Left forelimb (tissue), 1 donor: ENCODE results near the gene ZNF763.
"Not testable (repeated sequence)": the region's sequence is repeated elsewhere in the genome, so short reads cannot be mapped to it uniquely, and the experiment has no call there.

Experiments used
- DNase-seq: peaks from one replicate; pipeline ENCODE4 v3.0.0-alpha.2; 2018; ENCODE audit warnings: low spot score

ZNF763 gene

DNA sequence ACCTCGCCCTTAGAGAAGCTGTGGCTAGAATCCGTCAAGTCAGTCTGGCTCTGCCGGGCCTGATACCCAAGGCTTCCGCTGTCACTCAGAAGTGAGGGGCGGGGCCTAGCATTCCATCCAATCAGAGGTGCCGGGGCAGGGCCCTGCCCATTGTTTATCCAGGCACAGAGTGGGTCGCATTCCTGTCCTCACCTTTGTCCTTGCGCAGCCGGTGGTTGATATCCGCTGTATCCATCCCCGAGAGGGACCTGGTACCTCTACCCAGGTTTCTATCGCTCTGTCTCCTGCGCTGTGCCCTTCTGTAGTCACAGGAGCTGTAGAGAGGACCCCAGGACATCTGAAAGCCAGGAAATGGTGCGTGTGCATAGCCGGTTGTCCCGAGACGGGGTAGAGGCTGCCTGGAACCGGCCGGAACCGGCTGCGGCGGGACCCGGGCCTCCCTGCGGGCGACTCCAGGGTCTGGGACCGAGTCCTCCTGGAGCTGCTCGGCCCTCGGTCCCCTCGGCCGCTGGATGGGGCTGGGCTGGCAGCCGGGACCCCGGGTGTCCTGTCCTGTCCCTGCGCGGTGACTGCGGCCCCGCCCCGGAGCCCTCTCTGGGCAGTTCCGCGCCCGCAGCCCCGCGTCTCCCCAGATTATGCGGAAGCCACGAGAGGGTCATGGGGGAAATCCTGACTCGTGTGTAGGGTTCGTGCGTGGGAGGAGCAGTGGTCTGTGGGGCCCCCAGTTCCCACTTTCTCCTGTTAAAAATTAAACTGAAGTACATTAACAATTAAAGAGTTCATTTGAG is at the start of gene ZNF763:
ZNF763 (plus strand) TSS at position 183 of the 788 bp plus-strand sequence; CDS start at position 352, 169 bp downstream.
- peak; percentile 90 for DNase-seq

GRCh38 chr19:11921852-11922495 is 42.9 kb upstream of the ZNF763 start:
- no peak for DNase-seq

GRCh38 chr19:11924886-11925650 is 39.8 kb upstream of the ZNF763 start, which contains the start of gene ZNF700:
Gene ZNF700 (plus strand): TSS chr19:11925107. CDS start chr19:11925211, 104 bp downstream.
- peak; percentile 95 for DNase-seq

DNA sequence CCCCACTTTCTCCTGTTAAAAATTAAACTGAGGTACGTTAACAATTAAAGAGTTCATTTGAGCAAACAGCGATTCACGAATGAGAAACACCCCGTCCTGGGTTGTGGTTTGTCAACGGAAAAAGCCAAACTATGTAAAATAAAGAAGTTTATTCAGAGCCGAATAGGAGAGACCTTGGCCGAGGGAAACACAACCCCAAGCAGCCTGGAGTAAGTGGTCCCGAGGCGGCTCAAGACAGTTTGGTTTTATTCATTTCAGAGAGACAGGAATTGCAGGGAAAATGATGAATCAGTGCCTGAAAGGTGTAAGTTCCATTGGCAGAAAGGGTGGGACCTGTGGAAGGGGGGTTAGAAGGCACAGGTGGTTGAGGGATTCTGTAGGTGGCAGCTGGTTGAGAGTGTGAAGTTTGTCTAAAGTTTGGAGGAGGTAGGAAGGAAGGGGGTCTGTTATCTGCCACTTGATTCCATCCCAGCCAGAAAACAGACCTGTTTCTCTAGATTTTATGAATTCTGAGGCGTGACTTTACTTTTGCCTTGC is 39.1 kb upstream of the ZNF763 start:
- not testable (repeated sequence) for DNase-seq

- no peak for DNase-seq
These were observed 37.6 kb upstream of the ZNF763 start for GRCh38 chr19:11927227-11927626.

GRCh38 chr19:11931051-11931450 is 33.8 kb upstream of the ZNF763 start:
- DNase-seq: no peak

DNA sequence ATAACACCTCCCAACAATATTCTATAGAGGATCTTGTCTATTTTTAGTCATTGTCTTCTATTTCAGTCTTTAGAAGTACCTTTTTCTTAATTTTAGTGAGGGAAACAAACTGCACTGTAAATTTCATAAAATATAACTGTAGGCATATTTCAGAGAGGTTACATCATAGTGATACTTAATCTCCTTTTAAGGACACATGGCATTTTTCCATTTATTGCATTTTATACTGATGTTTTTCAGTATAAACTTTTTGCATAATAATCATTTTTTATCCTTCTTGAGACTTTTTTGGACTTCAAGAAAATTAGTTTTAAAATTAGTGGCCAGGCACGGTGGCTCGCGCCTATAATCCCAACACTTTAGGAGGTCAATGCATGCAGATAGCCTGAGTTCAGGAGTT is 33.3 kb upstream of the ZNF763 start:
- DNase-seq: no peak

DNA sequence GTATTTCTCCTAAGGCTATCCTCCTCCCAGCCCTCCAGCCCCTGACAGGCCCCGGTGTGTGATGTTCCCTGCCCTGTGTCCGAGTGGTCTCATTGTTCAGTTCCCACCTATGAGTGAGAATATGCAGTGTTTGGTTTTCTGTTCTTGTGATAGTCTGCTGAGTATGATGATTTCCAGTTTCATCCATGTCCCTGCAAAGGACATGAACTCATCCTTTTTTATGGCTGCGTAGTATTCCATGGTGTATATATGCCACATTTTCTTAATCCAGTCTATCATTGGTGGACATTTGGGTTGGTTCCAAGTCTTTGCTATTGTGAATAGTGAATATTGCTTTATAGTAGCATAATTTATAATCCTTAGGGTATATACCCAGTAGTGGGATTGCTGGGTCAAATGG is 29.0 kb upstream of the ZNF763 start:
- not testable (repeated sequence) for DNase-seq

- not testable (repeated sequence) for DNase-seq
These were observed 26.5 kb upstream of the ZNF763 start for GRCh38 chr19:11938383-11938782.

DNA sequence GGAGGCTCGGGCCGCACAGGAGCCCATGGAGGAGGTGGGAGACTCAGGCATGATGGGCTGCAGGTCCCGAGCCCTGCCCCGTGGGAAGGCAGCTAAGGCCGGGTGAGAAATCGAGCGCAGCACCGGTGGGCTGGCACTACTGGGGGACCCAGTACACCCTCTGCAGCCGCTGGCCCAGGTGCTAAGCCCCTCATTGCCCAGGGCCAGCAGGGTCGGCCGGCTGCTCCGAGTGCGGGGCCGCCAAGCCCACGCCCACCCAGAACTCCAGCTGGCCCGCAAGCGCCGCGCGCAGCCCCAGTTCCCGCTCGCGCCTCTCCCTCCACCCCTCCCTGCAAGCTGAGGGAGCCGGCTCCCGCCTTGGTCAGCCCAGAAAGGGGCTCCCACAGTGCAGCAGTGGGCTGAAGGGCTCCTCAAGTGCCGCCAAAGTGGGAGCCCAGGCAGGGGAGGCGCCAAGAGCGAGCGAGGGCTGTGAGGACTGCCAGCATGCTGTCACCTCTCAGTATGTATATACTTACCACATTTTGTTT is 23.4 kb upstream of the ZNF763 start:
- DNase-seq: not testable (repeated sequence)

DNA sequence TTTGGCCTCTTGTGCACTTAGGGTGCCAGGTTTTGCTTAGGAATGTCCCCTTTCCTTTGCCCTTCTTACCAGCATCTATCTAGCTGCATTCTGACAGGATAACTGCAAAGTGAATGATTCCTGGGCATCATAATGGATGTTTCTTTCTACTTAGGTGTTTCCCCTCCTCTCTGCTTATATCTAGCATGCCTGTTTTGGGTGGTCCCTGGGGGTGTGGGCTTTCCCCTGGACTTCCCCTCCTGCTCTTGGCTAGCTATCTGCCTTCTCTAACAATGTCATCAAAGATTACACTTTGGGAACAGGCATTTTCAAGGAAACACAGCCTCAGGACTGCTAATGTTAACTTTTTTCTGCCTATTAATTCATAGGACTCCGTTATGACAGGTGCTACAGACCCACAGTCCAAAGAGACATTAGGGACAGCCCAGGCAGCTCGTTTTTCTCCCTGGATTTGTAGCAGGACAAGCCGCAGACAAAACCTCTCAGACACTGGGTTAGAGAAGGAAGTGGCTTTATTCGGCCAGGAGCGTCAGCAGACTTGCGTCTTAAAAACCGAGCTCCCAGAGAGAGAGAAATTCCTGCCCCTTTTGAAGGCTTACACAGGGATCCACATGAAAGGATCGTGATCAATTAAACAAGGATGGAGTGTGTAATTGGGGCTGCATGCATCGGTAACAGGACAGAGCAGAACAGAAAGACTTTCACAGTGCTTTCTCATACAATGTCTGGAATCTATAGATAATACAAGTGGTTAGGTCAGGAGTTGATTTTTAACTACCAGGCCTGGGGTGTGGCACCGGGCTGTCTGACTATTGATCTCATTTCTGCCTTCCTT is 22.6 kb upstream of the ZNF763 start:
- no peak for DNase-seq

- no peak for DNase-seq
These were observed 22.1 kb upstream of the ZNF763 start for GRCh38 chr19:11942843-11943108.

DNA sequence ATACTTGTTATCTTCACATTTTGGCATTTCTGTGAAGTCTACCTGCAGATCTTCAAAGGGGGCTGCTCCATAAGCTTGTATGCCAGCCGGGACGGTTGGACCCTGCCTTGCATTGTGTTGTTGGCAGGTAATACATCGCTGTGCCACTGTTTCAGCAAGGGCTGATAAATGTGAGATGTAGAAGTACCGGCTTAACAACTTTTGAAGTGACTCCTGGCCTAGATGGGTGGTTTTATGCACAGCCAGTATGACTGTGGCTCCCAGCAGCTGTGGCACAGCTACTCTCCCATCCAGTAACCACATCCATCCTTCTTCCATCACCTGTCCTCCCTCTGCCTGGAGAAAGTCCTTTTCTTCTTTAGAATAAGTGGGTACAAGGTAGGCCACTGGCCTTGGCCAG is 20.2 kb upstream of the ZNF763 start:
- DNase-seq: no peak

DNA sequence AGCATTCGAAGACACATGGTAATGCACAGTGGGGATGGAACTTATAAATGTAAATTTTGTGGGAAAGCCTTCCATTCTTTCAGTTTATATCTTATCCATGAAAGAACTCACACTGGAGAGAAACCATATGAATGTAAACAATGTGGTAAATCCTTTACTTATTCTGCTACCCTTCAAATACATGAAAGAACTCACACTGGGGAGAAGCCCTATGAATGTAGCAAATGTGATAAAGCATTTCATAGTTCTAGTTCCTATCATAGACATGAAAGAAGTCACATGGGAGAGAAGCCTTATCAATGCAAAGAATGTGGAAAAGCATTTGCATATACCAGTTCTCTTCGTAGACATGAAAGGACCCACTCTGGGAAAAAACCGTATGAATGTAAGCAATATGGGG is 16.2 kb upstream of the ZNF763 start:
- no peak for DNase-seq

- DNase-seq: no peak
These were observed 15.6 kb upstream of the ZNF763 start for GRCh38 chr19:11949201-11949600.

DNA sequence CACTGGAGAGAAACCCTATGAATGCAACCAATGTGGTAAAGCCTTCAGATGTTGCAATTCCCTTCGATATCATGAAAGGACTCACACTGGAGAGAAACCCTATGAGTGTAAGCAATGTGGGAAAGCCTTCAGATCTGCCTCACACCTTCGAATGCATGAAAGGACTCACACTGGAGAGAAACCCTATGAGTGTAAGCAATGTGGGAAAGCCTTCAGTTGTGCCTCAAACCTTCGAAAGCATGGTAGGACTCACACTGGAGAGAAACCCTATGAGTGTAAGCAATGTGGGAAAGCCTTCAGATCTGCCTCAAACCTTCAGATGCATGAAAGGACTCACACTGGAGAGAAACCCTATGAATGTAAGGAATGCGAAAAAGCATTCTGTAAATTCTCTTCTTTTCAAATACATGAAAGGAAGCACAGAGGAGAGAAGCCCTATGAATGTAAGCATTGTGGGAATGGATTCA is 15.2 kb upstream of the ZNF763 start:
- not testable (repeated sequence) for DNase-seq

- no peak for DNase-seq
These were observed 14.5 kb upstream of the ZNF763 start for GRCh38 chr19:11950312-11950711.

DNA sequence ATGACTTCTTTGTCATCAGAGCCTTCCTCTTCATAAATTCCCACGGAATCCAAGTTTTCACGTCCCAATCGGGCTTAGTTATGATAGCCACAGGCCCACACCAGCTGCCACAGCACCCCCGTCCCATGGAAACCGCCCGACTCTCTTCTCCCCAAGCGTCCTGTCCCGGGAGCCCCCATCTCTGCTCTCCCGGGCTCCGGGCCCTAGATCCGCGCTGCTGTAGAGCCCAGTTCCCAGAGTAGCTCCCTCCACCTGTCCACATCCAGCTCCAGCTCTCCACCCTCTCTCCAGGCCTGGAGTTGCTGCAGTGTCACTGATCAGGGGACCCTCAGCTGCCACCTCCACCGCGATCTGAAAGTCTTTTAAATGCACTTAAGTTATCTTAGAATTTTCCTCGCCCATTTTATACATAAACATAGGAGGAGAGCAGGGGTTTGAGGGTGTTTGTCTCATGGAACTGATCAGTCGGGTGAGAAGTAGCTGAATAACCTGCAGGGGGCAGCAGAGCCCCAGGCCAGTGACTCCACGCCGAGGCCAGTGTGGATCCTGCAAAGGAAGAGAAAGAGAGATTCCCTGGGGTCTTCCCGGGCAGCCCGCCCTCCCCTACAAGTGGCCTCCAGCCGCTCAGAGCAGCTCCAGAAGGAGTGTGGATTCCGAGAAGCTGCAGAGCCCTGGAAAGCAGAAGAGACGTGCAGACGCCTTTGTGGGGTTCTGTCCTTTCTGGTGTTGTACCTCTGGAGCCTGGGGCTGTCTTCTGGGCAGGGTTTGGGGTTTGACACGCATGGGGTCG is 1.1 kb upstream of the ZNF763 start:
- peak; percentile 91 for DNase-seq

DNA sequence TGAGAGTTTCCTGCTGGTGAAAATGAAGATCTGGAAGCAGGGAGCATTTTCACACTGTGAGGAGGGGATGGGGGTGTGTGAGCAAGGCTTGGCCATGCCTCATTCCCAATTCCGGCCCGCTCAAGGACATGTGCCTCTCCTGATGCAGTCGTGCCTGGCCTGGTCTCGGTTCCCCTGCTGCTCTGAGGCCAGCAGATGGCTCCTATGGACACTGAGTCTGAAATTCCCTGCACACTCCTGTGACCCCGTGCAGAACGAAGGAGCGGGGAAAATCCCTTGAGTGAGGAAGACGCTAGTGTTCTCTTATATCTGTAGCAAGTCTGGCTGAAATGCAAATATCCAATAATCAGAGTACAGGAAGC is 363 bp upstream of the ZNF763 start:
- DNase-seq: no peak

GRCh38 chr19:11970174-11970573 is 5.3 kb downstream of the ZNF763 start:
- no peak for DNase-seq

DNA sequence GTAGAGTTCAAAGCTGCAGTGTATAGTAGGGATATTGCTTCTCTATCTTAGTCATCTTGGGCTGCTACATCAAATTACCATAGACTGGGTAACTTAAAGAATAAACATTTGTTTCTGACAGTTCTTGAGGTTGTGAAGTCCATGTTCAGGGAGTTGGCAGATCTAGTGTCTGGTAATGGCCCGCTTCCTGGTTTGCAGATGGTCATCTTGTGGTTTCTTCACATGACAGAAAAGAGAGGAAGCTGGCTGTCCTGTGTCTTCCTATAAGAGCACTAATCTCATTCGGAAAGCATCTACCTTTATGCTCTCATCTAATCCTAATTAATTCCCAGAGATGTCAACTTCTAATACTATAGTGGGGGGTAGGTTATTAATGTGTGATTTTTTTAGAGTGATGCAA is 6.2 kb downstream of the ZNF763 start:
- no peak for DNase-seq
